ENCODE measurements around the gene APOD.

APOD gene

DNA sequence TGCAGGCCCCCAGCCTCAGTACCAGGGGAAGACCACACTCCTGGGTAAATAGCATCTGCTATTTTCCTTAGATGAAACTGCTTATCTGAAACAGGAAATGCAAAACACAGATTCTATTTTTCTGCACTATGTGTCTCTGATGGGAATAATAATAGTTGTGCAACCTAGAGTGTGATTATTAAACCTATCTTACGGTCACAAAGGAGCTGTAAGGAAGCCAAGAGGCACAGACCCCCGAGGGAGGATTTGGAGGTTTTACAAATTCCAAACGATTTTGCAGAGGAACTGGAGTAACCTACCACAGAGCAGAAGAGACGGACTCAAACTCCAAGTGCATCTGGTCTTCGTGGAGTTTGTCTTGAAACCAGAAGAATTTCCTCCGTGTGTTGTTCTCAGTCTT lies 14.1 kb upstream of the APOD start:
- no peaks in the 10 kb centered on the region for H3K4me1 ChIP-seq (ENCODE audit: control insufficient read depth in 1 of 2, insufficient read depth in 1 of 2, low read depth in 1 of 2, low read length in 1 of 2)
- TF ChIP-seq, protein P1, sequence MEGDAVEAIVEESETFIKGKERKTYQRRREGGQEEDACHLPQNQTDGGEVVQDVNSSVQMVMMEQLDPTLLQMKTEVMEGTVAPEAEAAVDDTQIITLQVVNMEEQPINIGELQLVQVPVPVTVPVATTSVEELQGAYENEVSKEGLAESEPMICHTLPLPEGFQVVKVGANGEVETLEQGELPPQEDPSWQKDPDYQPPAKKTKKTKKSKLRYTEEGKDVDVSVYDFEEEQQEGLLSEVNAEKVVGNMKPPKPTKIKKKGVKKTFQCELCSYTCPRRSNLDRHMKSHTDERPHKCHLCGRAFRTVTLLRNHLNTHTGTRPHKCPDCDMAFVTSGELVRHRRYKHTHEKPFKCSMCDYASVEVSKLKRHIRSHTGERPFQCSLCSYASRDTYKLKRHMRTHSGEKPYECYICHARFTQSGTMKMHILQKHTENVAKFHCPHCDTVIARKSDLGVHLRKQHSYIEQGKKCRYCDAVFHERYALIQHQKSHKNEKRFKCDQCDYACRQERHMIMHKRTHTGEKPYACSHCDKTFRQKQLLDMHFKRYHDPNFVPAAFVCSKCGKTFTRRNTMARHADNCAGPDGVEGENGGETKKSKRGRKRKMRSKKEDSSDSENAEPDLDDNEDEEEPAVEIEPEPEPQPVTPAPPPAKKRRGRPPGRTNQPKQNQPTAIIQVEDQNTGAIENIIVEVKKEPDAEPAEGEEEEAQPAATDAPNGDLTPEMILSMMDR (IDR thresholded peaks at IDR 0.05): no peak
- no peak overlapping the region for H3K4me3 ChIP-seq (ENCODE audit: low read depth in 1 of 2, low read length in 1 of 2)
- H3K9me3 ChIP-seq: no peaks in the 10 kb centered on the region
- H3K36me3 ChIP-seq: no peaks in the 10 kb centered on the region
- peaks cover 6% of the 10 kb centered on the region for H3K27me3 ChIP-seq
- H3K27ac ChIP-seq: no peak overlapping the region

DNA sequence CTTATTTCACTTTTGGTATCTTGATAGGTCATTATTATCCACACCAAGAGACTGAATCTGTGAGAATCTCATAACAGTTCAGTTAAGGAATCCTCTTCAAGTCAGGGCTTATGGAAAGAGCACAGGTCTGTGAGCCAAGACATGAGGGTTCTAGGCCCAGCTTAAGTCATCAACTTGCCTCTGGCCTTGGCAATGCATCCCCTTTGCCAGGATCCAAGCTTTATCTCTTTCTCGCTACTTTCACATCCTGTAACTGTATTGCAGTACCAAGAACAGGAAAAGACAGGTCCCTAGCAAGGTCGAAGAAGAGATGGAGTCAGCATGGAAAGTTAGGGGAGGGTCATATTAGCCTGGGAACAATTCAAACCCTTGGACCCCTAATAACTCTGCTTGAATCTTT lies 13.5 kb upstream of the APOD start:
- TF ChIP-seq, protein P1 (IDR thresholded peaks at IDR 0.05): no peak
- no peaks in the 10 kb centered on the region for H3K36me3 ChIP-seq
- H3K27ac ChIP-seq: no peak overlapping the region
- peaks cover 13% of the 10 kb centered on the region for H3K27me3 ChIP-seq
- H3K4me3 ChIP-seq (ENCODE audit: low read depth in 1 of 2, low read length in 1 of 2): no peak overlapping the region
- H3K4me1 ChIP-seq (ENCODE audit: control insufficient read depth in 1 of 2, insufficient read depth in 1 of 2, low read depth in 1 of 2, low read length in 1 of 2): no peaks in the 10 kb centered on the region
- no peaks in the 10 kb centered on the region for H3K9me3 ChIP-seq

DNA sequence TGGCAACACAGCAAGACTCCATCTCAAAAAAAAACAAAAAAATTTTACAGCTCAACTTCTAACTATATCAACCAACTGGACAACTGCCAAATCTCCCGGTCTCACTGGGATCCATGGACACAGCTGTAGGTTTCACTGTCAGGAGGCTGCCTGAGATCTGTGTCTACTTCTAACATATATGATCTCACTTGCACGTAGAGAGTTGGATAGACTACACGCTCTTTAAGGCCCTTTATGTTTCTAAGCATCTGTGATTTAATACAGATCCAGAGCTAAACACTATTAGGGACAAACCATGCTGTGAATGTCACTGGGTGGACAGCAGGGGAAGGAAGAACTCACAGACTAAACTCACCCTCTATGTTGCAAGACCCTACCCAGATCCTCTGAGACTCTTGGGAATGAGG lies 13.0 kb upstream of the APOD start:
- TF ChIP-seq, protein P1 (IDR thresholded peaks at IDR 0.05): no peak
- H3K4me1 ChIP-seq (ENCODE audit: control insufficient read depth in 1 of 2, insufficient read depth in 1 of 2, low read depth in 1 of 2, low read length in 1 of 2): no peaks in the 10 kb centered on the region
- no peaks in the 10 kb centered on the region for H3K9me3 ChIP-seq
- H3K27ac ChIP-seq: no peak overlapping the region
- H3K4me3 ChIP-seq (ENCODE audit: low read depth in 1 of 2, low read length in 1 of 2): no peak overlapping the region
- H3K27me3 ChIP-seq: peaks cover 17% of the 10 kb centered on the region
- no peaks in the 10 kb centered on the region for H3K36me3 ChIP-seq

DNA sequence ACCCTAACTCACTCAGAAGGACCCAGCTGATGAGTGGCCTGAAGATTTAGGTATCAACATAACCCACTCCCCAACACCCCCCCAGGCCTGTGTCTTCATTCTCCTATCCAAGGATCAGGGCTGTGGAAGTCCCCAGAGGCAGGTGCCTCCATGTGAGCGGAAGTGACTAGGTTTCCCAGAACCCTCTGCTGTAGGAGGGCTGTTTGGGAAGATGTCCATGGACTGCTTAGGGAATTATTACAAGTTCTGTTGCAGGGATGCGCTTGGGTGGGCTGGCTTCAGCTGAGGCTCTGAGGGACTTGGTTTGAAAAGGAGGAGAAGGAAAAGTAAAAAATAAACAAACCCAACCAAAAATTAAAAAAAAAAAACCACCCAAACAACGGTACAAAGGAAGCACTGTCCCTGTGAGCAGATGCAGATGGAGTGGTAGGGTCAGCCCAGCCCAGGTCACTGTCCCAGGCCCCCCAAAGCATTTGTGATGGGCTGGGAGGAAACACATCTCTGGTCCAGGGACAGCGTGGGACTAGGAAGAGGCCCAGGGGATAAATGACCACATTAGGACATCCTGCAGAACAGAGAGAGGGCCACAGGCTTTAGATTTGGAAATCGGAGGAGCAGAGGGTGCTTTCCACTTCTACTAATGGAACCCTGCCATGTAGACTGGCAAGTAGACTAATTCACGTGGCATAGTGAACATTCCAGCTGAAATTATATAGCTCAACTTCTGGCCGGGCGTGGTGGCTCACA lies 12.2 kb upstream of the APOD start:
- no peak overlapping the region for H3K27ac ChIP-seq
- no peak overlapping the region for H3K4me3 ChIP-seq (ENCODE audit: low read depth in 1 of 2, low read length in 1 of 2)
- H3K4me1 ChIP-seq (ENCODE audit: control insufficient read depth in 1 of 2, insufficient read depth in 1 of 2, low read depth in 1 of 2, low read length in 1 of 2): no peaks in the 10 kb centered on the region
- H3K36me3 ChIP-seq: no peaks in the 10 kb centered on the region
- H3K27me3 ChIP-seq: peaks cover 23% of the 10 kb centered on the region
- TF ChIP-seq, protein P1 (IDR thresholded peaks at IDR 0.05): no peak
- no peaks in the 10 kb centered on the region for H3K9me3 ChIP-seq

DNA sequence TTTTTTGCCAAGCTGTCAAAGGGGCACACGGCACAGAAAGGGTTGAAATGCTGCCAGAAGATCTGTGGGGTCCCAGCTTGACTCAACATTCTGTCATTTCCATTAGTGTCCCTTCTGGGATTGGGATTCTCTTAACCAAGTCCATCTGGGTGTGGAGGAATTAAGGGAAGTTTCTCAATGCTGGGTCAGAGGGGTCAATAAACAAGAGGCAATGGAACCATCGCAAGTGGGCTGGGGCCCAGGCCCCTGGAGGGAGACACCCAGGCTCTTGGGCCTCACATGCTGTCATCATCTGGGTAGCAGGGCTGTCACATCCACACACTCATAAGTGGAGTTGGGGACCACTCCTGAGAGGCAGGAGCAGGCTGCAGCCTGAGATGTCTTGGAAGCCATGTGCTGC lies 8.1 kb upstream of the APOD start:
- Histone ChIP-seq H3K27me3 (peaks cover 57% of the 10 kb centered on the region), H3K27ac (no peak overlapping the region), H3K36me3 (no peaks in the 10 kb centered on the region), H3K4me3 (ENCODE audit: low read depth in 1 of 2, low read length in 1 of 2) (no peak overlapping the region), H3K4me1 (ENCODE audit: control insufficient read depth in 1 of 2, insufficient read depth in 1 of 2, low read depth in 1 of 2, low read length in 1 of 2) (peaks cover 7 to 11% of the 10 kb centered on the region in 2 experiments), H3K9me3 (no peaks in the 10 kb centered on the region)
- TF ChIP-seq, protein P1 (IDR thresholded peaks at IDR 0.05): no peak
